ENCODE measurements around the gene APOBEC3F. TPM values are rescaled to one million over a fixed set of nuclear protein-coding genes. Genes with fewer than 3 reads are reported as not detected.
"Not testable (repeated sequence)": the region's sequence is repeated elsewhere in the genome, so short reads cannot be mapped to it uniquely, and the experiment has no call there.

APOBEC3F gene
- not detected in 2 replicates for total RNA-seq (2014; rRNA removed)
- Bru-seq, nascent RNA = percentile 28 among the genes with signal in this experiment
- BruChase-seq, experiment 1, labeled RNA remaining after a 6-hour chase = percentile 72 among the genes with signal in this experiment
- percentile 55 among the genes with signal in this experiment for BruChase-seq, experiment 2, labeled RNA remaining after a 2-hour chase
- long read RNA-seq = 0 reads

- ATAC-seq; BruUV-seq (replicated peaks); POLR2A ChIA-PET (ENCODE audit: unreplicated experiment): not testable (repeated sequence)
Observed at GRCh38 chr22:39040538-39041296, at the start of gene APOBEC3F. Gene APOBEC3F, plus strand, starts transcription at chr22:39040864. Its CDS starts 97 bp downstream, at chr22:39040961.

DNA sequence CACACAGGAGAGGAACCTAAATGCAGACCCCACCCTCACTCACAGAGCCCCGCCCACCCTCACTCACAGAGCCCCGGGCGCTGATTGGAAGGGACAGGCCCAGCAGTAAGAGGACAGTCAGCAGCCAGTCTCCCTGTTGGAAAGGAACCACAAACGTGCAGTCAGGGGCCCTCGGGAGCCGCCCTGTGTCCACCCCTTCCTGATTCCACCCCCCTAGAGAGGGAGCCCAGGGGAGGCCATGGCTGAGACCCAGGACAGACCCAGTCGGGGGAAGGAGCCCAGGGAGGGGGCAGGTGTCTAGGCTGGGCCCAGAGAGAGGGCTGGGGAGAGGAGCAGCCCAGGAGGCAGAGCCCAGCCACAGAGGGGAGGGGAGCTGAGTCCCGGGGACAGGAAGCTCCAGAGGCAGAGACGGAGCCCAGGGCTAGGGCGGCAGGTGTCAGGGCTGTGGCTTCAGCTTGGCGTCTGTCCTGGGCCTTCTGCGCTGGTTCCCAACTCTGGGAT is 47.7 kb upstream of the APOBEC3F start:
- H3K4me2 ChIP-seq (ENCODE audit: low read length); H3K4me1 ChIP-seq (ENCODE audit: insufficient read depth, low read length); H3K9me3 ChIP-seq (ENCODE audit: low read length); H3K27ac ChIP-seq (ENCODE audit: low read length); H3K79me2 ChIP-seq (ENCODE audit: low read length); POLR2A ChIA-PET (ENCODE audit: unreplicated experiment); ATAC-seq; H3K9ac ChIP-seq (ENCODE audit: low read length); CTCF ChIA-PET; H3K9me2 ChIP-seq (replicated peaks; ENCODE audit: low read length); H3K36me3 ChIP-seq (ENCODE audit: low read depth, low read length); DNase-seq; intact Hi-C loops (cut with micrococcal nuclease); H3K4me3 ChIP-seq (ENCODE audit: low read length); H4K20me1 ChIP-seq (ENCODE audit: low read length); H3K27me3 ChIP-seq (ENCODE audit: low read length); H2AFZ ChIP-seq (ENCODE audit: low read length); BruUV-seq (replicated peaks); H3F3A ChIP-seq (ENCODE audit: low read length, unreplicated experiment): not testable (repeated sequence)

More at GRCh38 chr22:39040538-39041296, at the start of gene APOBEC3F:
- H3K4me2 ChIP-seq (ENCODE audit: low read length); H3K9ac ChIP-seq (ENCODE audit: low read length); DNase-seq; H4K20me1 ChIP-seq (ENCODE audit: low read length); H3K9me2 ChIP-seq (replicated peaks; ENCODE audit: low read length); H3K36me3 ChIP-seq (ENCODE audit: low read depth, low read length); H2AFZ ChIP-seq (ENCODE audit: low read length); H3K27ac ChIP-seq (ENCODE audit: low read length); H3K27me3 ChIP-seq (ENCODE audit: low read length); H3K4me3 ChIP-seq (ENCODE audit: low read length); H3F3A ChIP-seq (ENCODE audit: low read length, unreplicated experiment); H3K9me3 ChIP-seq (ENCODE audit: low read length); CTCF ChIA-PET; H3K79me2 ChIP-seq (ENCODE audit: low read length); H3K4me1 ChIP-seq (ENCODE audit: insufficient read depth, low read length); intact Hi-C loops (cut with micrococcal nuclease): not testable (repeated sequence)

GRCh38 chr22:38996105-38996504 is 44.6 kb upstream of the APOBEC3F start:
- Histone ChIP-seq H3K9me2 (replicated peaks; ENCODE audit: low read length) (no peaks in the 10 kb centered on the region), H3K9me3 (ENCODE audit: low read length) (no peaks in the 10 kb centered on the region), H3K9ac (ENCODE audit: low read length) (no peak overlapping the region), H3K4me1 (ENCODE audit: insufficient read depth, low read length) (no peaks in the 10 kb centered on the region), H2AFZ (ENCODE audit: low read length) (no peak overlapping the region), H3K79me2 (ENCODE audit: low read length) (no peaks in the 10 kb centered on the region), H3K36me3 (ENCODE audit: low read depth, low read length) (no peaks in the 10 kb centered on the region), H3K4me2 (ENCODE audit: low read length) (no peak overlapping the region), H3K27ac (ENCODE audit: low read length) (no peak overlapping the region), H4K20me1 (ENCODE audit: low read length) (no peaks in the 10 kb centered on the region), H3K27me3 (ENCODE audit: low read length) (no peaks in the 10 kb centered on the region), H3K4me3 (ENCODE audit: low read length) (no peak overlapping the region), H3F3A (ENCODE audit: low read length, unreplicated experiment) (no peaks in the 10 kb centered on the region)
- DNase-seq (no peak), ATAC-seq (no peak)
- no TSS peak for BruUV-seq (replicated peaks)
- CTCF ChIA-PET = no interaction called here
- POLR2A ChIA-PET (ENCODE audit: unreplicated experiment) = no interaction called here
- TF ChIP-seq EZH2phosphoT487 (IDR thresholded peaks at IDR 0.05; ENCODE audit: borderline replicate concordance, low read length) (no peak), EZH2 (IDR thresholded peaks at IDR 0.05; ENCODE audit: low read length, unreplicated experiment) (no peak)
- TF ChIP-seq, protein P1, sequence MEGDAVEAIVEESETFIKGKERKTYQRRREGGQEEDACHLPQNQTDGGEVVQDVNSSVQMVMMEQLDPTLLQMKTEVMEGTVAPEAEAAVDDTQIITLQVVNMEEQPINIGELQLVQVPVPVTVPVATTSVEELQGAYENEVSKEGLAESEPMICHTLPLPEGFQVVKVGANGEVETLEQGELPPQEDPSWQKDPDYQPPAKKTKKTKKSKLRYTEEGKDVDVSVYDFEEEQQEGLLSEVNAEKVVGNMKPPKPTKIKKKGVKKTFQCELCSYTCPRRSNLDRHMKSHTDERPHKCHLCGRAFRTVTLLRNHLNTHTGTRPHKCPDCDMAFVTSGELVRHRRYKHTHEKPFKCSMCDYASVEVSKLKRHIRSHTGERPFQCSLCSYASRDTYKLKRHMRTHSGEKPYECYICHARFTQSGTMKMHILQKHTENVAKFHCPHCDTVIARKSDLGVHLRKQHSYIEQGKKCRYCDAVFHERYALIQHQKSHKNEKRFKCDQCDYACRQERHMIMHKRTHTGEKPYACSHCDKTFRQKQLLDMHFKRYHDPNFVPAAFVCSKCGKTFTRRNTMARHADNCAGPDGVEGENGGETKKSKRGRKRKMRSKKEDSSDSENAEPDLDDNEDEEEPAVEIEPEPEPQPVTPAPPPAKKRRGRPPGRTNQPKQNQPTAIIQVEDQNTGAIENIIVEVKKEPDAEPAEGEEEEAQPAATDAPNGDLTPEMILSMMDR (conservative IDR thresholded peaks at IDR 0.05; ENCODE audit: low read depth, low read length) = no peak
- intact Hi-C loops (cut with micrococcal nuclease) = no loop called here

All from PC-3 (cell line).